GM19043 (cell line): ENCODE results near the gene RRAS.
A peak's percentile ranks its signal among the peaks of the same experiment; 100 is the strongest.

Experiments
- ATAC-seq: cut with Tn5 transposase; IDR thresholded peaks from one replicate; pipeline ENCODE4 v1.9.1; 2021; ENCODE audit warnings: low read depth; ENCODE audit not compliant: unreplicated experiment

The RRAS gene

DNA sequence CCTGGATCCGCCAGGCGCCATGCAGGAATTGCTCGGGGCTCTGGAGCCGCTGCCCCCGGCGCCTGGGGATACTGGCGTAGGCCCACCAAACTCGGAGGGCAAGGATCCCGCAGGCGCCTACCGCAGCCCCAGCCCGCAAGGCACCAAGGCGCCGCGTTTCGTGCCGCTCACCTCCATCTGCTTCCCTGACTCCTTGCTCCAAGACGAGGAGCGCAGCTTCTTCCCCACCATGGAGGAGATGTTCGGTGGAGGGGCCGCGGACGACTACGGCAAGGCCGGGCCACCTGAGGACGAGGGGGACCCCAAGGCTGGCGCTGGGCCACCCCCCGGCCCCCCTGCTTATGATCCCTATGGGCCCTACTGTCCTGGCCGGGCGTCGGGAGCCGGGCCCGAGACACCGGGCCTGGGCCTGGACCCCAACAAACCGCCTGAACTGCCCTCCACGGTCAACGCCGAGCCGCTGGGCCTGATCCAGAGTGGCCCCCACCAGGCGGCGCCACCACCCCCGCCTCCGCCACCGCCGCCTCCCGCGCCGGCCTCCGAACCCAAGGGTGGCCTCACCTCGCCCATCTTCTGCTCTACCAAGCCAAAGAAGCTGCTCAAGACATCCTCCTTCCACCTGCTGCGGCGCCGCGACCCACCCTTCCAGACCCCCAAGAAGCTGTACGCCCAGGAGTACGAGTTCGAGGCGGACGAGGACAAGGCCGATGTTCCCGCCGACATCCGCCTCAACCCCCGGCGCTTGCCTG, 42.8 kb downstream of the RRAS start:
- no peak for ATAC-seq

DNA sequence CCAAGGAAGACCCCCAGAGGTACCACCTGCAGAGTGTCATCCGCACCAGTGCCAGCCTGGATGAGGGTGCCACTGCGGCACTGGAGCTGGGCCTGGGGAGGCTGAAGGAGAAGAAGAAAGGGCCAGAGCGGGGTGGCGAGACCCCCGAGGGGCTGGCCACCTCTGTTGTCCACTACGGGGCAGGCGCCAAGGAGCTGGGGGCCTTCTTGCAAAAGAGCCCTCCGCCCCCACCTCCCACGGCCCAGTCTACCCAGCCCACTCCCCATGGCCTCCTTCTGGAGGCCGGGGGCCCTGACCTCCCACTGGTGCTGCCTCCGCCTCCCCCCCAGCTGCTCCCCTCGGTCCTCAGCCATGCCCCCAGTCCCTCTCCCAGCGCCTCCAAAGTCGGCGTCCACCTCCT, 43.5 kb downstream of the RRAS start:
- no peak for ATAC-seq

DNA sequence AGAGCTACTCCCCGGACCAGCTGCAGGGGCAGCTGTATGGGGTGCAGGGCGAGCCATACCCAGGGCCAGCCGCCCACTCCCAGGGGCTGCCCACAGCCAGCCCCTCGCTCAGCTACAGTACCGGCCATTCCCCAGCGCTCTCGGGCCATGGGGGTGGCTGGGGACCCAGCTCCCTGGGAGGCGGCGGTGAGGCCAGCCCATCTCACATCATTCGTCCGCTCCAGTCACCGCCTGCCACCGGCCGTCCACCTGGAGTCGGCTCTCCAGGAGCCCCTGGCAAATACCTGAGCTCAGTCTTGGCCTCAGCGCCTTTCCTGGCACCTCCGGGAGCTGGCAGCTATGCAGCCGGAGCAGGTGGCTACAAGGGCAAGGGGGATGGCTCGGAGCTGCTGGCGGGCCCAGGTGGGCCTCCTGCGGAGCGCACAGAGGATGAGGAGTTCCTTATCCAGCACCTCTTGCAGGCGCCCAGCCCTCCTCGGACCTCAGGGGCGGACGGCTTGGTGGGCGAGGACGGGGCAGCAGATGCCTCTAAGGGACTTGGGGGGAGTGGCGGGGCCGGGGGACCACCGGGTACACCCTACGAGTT, 44.0 kb downstream of the RRAS start:
- ATAC-seq = no peak

DNA sequence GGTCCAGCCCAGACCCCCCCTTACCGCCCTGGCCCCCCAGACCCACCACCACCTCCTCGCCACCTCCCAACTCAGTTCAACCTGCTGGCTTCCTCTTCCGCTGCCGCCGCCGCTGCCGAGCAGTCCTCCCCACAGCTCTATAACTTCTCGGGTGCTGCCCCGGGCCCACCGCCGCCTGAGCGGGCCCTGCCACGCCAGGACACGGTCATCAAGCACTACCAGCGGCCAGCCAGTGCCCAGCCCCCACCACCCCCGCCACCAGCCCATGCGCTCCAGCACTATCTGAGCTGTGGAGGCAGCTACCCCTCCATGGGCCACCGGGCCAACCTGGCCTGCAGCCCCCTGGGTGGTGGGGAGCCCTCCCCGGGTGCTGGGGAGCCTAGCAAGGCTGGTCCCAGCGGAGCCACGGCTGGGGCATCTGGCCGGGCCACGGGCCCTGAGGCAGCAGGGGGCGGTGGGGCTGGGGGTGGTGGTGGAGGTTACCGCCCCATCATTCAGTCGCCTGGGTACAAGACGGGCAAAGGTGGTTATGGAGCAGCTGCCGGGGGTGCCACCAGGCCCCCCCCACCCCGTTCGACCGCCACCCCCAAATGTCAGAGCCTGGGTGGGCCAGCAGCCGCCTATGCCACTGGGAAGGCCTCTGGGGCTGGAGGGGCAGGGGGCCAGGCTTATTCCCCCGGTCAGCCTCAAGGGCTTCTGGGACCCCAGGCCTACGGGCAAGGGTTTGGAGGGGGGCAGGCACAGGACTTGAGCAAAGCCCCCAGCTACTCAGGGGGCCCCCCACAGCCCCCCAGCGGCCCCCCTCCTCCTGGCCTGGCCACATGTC, 44.7 kb downstream of the RRAS start:
- no peak for ATAC-seq

DNA sequence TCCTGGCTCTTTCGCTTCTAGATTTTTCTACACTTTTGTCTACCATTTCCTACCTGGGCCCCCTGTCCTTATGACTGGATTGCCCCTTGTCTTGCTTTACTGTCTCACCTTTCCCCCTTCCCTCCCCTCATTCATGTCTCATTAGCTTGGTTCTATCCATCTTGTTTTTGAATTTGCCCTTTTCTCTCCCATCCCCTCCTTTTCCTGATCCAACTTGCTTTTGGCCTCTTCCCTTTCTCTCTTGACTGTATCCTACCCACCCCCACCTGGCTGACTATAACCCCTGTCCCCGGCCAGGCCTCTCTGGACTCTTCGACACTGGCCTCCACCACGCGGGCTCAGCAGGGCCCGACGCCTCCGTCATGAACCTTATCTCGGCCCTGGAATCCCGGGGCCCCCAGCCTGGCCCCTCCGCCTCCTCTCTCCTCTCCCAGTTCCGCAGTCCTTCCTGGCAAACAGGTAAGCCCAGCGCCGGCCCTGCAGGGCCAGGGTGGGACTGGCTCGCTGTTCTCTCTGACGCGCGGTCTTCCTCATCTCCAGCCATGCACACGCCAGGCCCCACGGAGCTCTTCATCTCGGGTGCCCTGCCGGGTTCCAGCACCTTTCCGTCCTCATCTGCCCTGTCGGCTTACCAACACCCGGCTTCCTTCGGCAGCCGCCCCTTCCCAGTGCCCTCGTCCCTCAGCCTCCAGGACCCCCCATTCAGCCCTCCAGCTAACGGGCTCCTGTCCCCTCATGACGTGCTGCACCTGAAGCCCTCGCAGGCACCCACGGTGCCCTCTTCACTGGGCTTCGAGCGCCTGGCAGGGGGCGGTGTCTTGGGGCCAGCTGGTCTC, 45.6 kb downstream of the RRAS start:
- ATAC-seq = no peak

DNA sequence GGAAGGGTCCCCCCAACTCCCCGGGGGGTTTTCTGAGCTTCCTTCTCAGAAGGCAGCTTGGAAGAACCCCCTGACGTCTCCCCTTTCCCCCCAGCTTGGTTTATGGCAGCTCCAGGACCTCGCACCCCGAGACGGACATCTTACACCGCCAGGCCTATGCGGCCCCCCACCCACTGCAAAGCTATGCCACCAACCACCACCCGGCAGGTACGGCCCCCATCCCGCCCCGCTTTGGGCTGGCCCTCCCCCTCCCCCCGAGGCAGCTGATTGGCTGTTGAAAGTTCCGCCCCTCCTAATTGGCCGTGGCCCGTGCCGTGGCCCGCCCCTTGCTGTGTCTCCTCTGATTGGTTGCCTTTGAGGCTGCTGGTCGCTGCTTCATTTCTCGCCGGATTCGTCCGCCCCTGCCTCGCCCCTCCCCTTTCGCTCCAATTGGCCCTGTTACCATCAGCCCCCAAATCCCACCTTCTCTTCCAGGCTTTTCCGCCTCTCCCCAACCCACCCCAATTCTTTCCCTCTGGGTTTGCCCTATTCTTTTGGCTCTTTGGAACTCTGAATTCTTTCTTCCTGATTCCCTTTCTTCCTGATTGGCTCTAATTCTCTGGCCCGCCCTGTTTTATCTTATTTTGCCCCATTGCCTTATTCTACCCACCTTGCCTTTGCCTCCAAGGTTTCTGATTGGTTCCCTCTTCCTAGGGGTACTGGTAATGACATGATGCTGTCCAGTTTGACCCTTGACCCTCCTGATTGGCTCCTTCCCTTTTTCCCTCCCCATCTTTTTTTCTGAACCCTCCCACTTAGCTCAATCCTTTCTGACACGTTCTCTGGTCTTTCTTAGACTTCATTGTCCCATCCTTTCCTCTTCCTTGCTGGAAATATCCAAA, 46.5 kb downstream of the RRAS start:
- ATAC-seq = peak; percentile 43

DNA sequence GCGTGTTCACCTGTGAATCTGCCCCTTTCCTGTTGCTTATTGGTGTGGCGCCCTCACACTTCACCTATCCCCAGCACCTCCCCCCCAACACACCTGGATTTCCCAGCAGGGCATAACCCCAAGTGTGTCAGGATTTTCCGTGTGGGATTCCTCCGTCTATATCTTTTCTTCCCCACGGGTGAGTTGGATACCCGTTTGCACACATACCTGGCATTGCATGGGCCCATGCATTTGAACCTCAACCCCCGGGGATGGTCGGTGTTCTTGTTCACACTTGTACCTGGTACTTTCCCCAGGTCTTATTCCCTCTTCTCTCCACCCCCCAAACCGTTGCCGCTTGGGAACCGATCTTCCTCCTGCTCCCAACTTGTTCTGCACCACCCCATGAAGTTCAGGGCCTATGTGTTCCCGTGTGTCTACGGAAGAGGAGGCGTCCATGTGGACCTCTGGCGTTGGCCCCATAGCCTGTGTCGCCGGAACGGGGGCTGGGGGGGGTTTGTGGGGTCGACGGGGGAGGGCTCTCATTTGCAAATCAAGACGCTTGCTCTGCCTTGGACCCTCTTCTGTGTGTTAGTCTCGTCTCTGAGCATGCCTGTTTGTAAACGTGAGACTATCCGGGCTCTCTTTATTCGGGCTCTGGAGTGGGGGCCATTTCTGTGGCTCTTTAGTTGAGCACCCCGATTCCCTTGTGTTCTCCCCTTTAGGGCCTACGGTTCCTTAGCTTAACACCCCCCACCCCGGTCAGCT, 47.3 kb downstream of the RRAS start:
- ATAC-seq = no peak

DNA sequence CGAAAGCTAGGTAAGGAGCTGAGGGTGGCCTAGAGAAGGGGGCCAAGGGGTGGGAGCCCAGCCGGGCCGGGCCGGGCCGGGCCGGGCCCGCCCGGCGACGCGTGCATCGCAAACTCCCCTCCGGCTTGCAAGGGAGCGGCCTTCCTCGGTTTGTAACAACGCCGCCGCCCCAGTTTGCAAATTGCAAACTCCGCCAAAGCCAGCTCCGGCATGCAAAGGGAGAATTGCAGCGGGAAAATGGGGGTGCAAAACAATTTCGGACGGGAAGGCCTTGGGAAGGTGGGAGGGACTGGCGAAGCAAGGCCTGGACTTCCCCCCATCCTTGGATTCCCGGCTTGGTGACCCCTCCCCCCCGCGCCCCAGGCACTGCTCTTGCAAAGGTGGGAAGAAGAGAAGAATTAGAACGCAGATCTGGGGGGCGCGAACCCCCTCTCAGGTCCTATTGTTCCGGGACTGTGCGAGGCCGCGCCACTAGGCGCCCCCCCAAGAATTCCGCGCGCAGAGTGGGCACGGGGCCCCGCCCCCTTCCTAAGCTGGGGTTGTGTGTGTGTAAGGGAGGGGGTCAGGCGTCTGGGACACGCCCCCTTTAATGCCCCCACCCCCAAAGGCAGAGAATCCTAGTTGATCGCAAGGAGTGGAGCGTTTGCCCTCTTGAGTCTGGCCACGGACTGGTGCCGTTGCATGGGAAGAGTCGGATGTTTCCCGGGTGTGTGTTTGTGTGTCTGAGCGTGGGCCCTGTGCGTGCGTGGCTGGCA, 48.0 kb downstream of the RRAS start:
- ATAC-seq = no peak

DNA sequence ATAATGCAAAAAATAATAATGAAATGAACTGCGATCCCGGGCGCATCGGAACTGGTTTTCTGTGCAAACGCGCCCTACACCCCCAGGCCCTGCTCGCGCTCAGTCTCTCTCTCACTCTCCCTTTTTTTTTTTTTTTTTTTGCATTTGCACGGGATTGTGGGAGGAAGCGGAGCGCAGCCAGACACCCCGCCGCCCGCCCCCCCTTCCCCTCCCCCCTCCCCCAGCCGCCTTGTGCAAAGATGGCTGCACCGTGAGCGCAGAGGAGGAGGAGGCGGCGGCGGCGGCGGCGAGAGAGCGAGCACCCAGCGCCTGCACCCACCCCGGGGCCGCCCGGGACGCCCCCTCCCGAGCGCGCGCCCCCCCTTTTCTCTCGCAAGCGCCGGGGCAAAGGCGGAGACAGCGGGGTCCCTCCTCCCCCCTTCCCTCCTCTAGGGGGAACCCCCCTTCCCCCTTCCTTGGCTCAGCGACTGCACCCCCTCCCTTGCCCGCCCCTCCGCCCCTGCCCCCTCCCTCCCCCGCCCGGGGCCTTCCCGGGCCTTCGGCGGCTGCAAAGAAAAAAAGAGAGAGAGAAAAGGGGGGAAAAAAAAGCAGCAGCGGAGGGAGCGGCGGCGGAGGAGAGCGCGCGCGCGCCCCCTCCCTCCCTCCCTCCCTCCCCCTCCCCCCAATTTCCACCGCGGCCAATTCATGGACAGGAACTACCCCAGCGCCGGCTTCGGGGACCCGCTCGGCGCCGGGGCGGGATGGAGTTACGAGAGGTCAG, 48.8 kb downstream of the RRAS start, which contains the start of gene PRR12:
Gene PRR12, plus strand, starts transcription at position 212 of the 760 bp plus-strand sequence. Its CDS starts 473 bp downstream, at position 685.
- no peak for ATAC-seq

DNA sequence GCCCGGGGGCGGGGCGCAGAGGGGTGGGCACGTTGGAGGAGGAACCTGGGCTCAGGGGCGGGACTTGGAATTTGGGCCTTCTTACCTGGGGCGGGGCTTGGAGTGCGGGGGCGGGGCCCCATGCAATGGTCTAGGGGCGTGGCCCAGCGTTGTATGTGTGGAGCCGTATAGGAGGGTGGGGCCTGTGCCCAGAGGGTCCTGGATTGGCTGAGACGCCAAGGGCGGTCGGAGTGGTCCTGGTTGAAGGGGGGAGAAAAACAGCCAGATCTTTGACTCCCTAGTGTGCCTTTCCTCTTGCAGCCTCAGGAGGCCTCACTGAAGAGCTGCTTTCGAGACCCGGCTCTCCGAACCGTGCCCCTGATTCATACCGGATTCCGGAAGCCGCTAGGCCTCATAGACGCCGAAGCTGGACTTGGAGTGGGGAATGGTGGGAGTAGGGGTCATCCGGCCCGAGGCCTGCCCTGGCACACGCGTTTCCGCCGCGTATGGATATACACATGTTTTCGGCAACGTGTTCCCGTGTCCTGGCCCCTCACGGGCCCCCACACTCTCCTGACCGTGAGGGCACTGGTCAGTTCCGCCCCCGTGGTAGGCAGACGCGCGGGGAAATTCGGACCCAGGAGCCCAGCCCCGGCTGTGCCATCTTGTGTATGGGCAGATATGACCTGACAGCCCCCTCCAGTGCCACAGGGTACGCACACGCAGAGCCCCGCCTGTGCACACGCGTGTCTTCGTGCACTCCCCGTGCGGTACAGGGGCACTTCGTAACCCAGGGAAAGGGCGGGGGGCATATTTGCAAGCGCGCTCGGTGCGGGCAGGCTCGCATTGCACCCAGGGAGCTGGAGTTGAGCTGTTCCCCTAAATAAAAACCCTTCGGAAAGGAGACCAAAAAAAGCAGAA, 49.6 kb downstream of the RRAS start:
- peak; percentile 76 for ATAC-seq

DNA sequence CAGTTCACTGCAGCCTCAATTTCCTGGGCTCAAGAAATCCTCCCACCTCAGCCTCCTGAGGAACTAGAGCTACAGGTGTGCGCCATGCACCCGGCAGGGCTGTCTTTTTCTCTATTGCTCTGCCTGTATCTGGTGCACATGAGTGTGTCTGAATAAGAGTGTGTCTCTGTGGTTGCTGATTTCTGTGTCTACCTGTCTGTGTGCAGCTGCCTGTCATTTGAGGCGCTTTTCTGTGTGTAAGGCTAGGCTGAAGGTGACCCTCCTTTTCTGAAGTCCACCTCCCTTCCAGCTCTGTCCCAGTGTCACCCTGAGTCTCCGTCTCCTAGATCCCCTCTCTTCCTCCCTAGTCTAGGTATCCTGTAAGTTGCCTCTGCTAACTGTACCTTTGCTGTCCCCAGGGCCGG, 50.4 kb downstream of the RRAS start:
- ATAC-seq = no peak

DNA sequence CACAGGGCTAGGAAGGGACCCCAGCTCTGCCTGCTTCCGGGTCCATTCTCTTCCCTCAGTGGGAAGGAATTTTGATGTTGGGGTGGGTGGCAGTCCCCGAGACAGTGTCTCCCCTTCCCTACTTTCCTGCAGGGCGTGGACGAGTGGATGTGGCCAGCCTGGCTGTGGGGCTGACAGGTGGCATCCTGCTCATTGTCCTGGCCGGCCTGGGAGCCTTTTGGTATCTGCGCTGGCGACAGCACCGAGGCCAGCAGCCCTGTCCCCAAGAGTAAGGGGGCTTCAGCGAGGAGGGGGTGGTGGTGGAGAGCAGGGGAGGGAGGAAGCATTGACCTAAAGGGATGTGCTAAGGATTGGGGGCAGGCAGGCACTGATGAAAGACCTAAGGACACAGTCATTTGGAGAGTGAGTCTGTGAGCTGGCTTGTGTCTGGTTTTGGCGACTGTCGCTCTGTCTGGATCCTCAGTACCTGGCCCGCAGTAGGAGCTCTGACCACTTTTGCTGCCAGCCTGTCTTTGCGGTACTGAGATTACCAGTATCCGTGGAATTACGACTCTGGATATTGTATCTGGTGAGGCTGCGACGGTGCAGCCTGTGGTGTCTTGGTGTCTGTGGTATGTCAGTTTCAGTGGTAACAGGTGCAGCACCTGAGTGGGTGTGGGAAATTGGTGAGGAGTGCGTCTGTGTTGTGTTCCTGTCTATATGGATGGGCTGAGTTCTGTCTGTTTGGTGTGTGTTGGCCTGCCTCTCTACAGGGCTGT, 51.4 kb downstream of the RRAS start:
- no peak for ATAC-seq

DNA sequence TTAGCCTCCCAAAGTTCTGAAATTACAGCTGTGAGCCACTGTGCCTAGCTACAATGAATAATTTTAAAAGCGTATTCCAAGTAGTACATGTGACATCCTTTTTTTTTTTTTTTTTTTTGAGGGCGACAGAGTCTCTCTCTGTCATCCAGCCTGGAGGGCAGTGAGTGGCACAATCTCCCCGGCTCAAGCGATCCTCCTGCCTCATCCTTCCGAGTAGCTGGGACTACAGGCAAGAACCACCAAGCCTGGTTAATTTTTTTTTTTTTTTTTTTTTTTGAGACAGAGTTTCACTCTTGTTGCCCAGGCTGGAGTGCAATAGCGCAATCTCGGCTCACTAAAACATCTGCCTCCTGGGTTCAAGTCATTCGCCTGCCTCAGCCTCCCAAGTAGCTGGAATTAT, 52.7 kb downstream of the RRAS start:
- ATAC-seq = no peak
